ENCODE data around the gene S100Z.

S100Z gene

DNA sequence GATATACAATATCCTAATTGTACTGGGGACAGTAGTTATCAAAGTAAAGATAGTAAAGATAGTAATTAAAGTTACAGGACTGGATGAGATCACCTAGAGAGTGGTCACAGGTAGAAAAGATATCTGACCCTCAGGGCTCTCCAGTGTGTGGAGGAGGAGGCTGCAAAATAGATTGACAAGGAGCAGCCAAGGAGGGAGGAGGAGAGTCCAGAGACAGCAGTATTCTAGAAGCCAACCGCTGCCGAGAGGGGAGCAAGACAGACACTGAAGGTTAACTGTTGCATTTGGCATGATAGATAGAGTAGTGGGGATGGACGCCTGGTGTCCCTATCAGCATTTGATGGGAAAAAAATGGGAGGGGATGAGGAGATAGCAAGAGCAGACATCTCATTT is 48.0 kb upstream of the S100Z start:
- Histone ChIP-seq H3K79me2 (ENCODE audit: insufficient read depth, low read length) (no peaks in the 10 kb centered on the region), H3K4me3 (ENCODE audit: insufficient read depth, low read length, poor library complexity, severe bottlenecking) (no peak overlapping the region), H3K36me3 (ENCODE audit: low read length) (no peaks in the 10 kb centered on the region), H3K27ac (ENCODE audit: low read depth, low read length) (no peak overlapping the region), H3K4me2 (ENCODE audit: low read depth, low read length, poor library complexity, severe bottlenecking) (no peak overlapping the region), H4K20me1 (ENCODE audit: low read depth, low read length) (no peaks in the 10 kb centered on the region), H3K27me3 (ENCODE audit: low read length) (no peaks in the 10 kb centered on the region), H3K9ac (ENCODE audit: low read length) (no peak overlapping the region), H3K9me2 (replicated peaks; ENCODE audit: insufficient read depth, low read length) (no peaks in the 10 kb centered on the region), H3F3A (ENCODE audit: insufficient read depth) (no peaks in the 10 kb centered on the region), H3K9me3 (ENCODE audit: insufficient read depth, low read length) (no peaks in the 10 kb centered on the region), H2AFZ (ENCODE audit: low read depth, low read length, severe bottlenecking) (no peak overlapping the region)
- TF ChIP-seq CTCF (IDR thresholded peaks at IDR 0.05; ENCODE audit: insufficient read depth, low read length, poor library complexity, severe bottlenecking) = no peak
- TF ChIP-seq EZH2phosphoT487 (conservative IDR thresholded peaks at IDR 0.05; ENCODE audit: low read length) = no peak

- H3K4me2 ChIP-seq (ENCODE audit: low read depth, low read length, poor library complexity, severe bottlenecking) = no peak overlapping the region
- no peak overlapping the region for H3K4me3 ChIP-seq (ENCODE audit: insufficient read depth, low read length, poor library complexity, severe bottlenecking)
- TF ChIP-seq CTCF (IDR thresholded peaks at IDR 0.05; ENCODE audit: insufficient read depth, low read length, poor library complexity, severe bottlenecking) (no peak), EZH2phosphoT487 (conservative IDR thresholded peaks at IDR 0.05; ENCODE audit: low read length) (no peak)
- no peaks in the 10 kb centered on the region for H3K9me2 ChIP-seq (replicated peaks; ENCODE audit: insufficient read depth, low read length)
- no peaks in the 10 kb centered on the region for H3K9me3 ChIP-seq (ENCODE audit: insufficient read depth, low read length)
- no peak overlapping the region for H3K9ac ChIP-seq (ENCODE audit: low read length)
- H4K20me1 ChIP-seq (ENCODE audit: low read depth, low read length) = no peaks in the 10 kb centered on the region
- no peak overlapping the region for H2AFZ ChIP-seq (ENCODE audit: low read depth, low read length, severe bottlenecking)
- no peaks in the 10 kb centered on the region for H3K36me3 ChIP-seq (ENCODE audit: low read length)
- no peaks in the 10 kb centered on the region for H3K79me2 ChIP-seq (ENCODE audit: insufficient read depth, low read length)
- H3K27me3 ChIP-seq (ENCODE audit: low read length) = no peaks in the 10 kb centered on the region
- no peaks in the 10 kb centered on the region for H3F3A ChIP-seq (ENCODE audit: insufficient read depth)
- no peak overlapping the region for H3K27ac ChIP-seq (ENCODE audit: low read depth, low read length)
Measured at GRCh38 chr5:76804266-76804665, 45.5 kb upstream of the S100Z start.

GRCh38 chr5:76805821-76806505 is 43.9 kb upstream of the S100Z start:
- H2AFZ ChIP-seq (ENCODE audit: low read depth, low read length, severe bottlenecking) = no peak overlapping the region
- H3K9me3 ChIP-seq (ENCODE audit: insufficient read depth, low read length) = no peaks in the 10 kb centered on the region
- H3K9me2 ChIP-seq (replicated peaks; ENCODE audit: insufficient read depth, low read length) = no peaks in the 10 kb centered on the region
- no peak overlapping the region for H3K4me3 ChIP-seq (ENCODE audit: insufficient read depth, low read length, poor library complexity, severe bottlenecking)
- no peaks in the 10 kb centered on the region for H3K79me2 ChIP-seq (ENCODE audit: insufficient read depth, low read length)
- TF ChIP-seq CTCF (IDR thresholded peaks at IDR 0.05; ENCODE audit: insufficient read depth, low read length, poor library complexity, severe bottlenecking) = no peak
- no peak for TF ChIP-seq EZH2phosphoT487 (conservative IDR thresholded peaks at IDR 0.05; ENCODE audit: low read length)
- H3K9ac ChIP-seq (ENCODE audit: low read length) = no peak overlapping the region
- H4K20me1 ChIP-seq (ENCODE audit: low read depth, low read length) = no peaks in the 10 kb centered on the region
- H3K36me3 ChIP-seq (ENCODE audit: low read length) = no peaks in the 10 kb centered on the region
- H3K27me3 ChIP-seq (ENCODE audit: low read length) = no peaks in the 10 kb centered on the region
- H3K27ac ChIP-seq (ENCODE audit: low read depth, low read length) = no peak overlapping the region
- H3F3A ChIP-seq (ENCODE audit: insufficient read depth) = no peaks in the 10 kb centered on the region
- no peak overlapping the region for H3K4me2 ChIP-seq (ENCODE audit: low read depth, low read length, poor library complexity, severe bottlenecking)

All from SU-DHL-6 (cell line).